ENCODE results near the gene CD180.
A peak's percentile ranks its signal among the peaks of the same experiment; 100 is the strongest.

Gene CD180

DNA sequence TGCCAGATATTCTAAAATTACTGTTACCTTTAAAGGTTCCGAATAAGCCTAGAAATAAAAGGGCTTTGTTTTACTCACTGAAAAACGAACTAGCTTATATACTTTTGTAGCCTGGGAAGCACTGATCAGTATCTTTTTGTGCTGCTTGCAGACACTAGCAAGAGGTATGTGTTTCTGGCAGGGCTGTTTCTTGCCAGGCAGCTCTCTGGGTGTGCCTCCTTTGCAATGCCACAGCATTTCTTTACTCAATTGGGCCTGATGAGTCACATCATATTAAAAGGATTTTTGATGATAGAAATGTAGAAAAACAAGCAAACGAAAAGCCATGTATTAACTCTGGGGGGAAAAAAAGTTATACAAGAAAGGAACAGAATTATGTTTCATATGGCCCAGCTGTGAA, 35.6 kb downstream of the CD180 start:
- no peak for DNase-seq (ENCODE audit: low spot score)

DNA sequence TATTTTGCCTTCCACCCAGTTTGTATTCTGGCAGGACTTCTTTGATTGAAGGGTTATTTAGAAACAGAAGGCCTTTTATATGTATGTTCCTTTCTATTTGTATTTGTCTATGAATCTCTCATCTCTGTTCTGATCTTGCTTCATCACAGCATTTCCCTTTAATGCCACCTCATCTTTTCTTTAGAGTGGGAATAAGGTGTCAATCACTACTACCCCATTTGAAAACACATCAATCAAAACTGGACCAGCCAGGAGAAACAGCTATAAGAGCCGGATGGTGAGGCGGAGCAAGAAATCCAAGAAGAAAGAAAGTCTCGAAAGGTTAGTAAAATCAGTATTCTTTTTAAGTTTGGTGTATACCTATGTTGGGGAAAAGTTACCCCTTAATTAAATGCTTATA, 36.3 kb downstream of the CD180 start:
- DNase-seq (ENCODE audit: low spot score) = no peak

DNA sequence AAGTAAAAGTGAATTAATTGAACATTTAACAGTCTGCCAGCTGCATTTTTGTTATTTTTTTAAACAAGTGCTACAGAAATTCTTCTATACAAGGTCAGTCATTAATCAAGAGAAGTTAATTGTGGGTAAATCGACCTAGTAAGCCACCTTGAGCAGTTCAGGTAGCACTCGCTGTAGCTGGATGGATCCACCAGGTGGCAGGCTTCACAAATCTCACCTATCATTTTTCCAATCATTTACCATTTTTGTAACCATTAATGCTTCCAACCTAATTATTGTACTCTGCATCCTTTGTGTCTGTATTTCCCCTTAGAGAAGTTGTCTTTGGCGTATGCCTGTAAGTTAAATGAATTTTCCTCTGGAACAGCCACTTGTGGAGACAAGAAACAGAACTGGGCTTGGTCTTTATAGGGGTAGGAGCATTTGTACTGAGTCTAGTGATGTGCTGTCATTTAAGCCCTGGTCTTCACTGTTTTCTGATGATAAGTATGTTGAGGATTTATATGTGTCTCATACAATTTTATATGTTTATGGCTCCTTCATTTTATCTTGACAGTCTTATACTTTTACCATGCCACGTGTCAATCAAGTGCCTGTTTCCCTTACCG, 39.5 kb downstream of the CD180 start:
- DNase-seq (ENCODE audit: low spot score) = peak; percentile 31

DNA sequence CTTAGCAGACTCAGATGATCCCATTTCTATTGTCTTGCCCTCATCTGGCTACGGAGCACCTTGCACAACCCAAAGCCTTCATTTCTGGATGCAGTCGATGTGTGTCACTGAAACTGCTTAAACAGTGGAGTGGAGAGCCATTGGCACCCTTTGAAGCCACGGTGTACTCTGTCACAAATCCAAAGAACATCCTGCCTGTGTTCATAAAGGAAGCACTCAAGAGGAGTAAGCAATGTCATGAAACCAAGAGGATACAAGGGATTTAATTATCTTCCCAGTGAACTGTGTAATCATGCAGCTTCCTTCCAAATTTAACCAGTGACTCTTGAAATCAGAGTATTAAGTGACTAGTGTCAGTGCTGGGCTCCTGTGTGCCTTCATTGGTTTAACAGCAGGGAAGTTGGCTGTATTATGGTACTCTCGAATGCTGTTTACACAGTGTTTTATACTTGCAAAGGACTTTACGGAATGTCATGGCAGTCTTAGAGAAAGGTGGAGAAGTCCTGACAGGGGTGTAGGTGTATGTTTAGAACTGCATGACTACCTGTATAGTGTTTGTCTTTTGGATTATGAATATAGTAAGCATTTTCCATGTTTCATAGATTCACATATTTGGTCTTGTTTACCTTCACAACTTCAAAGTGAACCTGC, 41.9 kb downstream of the CD180 start:
- DNase-seq (ENCODE audit: low spot score) = no peak

DNA sequence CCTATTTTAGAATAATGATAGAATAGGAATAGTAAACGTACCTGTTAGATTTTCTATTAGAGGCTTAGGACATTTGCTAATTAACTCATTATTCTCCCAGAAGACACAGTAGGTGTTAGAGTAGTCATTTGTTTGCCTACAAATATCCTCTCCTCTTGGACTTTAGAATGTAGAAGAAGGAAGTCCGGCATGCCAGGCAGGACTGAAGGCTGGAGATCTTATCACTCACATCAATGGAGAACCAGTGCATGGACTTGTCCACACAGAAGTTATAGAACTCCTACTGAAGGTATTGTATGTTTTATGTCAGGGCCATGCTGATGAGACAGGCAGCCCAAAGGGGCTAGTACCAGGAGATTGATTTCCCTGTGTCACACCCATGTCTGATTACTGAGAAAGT, 43.3 kb downstream of the CD180 start:
- DNase-seq (ENCODE audit: low spot score) = no peak

DNA sequence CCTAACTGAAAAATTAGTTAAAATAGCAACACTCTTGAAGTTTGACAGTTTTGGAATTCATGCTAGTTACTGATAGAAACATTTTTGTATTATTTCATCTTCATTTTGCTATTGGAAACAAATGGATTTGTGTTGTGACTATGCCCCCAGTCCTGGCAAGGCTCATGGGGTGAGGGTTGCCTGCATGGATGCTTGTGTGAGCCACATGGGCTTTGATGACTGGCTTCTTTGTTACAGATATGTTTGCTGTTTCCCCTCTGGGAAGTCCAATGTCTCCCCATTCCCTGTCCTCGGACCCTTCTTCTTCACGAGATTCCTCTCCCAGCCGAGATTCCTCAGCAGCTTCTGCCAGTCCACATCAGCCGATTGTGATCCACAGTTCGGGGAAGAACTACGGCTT, 44.2 kb downstream of the CD180 start:
- peak; percentile 32 for DNase-seq (ENCODE audit: low spot score)

DNA sequence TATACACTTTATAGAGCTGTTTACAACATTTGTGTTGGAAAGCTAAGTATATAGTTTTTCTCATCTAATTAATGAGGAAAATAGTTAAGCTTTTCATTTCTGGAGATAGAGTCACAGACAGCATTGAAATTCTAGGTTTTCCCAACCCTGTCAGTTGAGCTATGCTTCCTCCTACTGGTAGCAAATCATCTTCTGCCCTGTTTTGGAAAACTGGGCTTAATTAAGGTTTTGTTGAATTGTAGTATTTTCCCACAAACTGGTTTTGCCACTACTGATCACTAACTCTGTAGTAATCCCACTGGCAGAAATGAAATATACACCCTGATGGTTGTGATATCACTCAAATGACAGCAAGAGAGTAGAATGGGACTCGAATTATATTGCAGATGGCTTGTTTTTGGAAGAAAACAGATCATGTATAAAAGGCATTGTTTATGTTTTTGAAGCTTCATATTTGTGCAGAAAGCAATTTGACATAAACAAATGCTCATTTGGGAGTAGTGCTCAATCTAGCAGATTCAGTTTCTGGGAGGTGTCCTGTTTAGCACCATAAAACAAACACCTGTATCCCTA, 46.6 kb downstream of the CD180 start:
- DNase-seq (ENCODE audit: low spot score) = peak; percentile 66

DNA sequence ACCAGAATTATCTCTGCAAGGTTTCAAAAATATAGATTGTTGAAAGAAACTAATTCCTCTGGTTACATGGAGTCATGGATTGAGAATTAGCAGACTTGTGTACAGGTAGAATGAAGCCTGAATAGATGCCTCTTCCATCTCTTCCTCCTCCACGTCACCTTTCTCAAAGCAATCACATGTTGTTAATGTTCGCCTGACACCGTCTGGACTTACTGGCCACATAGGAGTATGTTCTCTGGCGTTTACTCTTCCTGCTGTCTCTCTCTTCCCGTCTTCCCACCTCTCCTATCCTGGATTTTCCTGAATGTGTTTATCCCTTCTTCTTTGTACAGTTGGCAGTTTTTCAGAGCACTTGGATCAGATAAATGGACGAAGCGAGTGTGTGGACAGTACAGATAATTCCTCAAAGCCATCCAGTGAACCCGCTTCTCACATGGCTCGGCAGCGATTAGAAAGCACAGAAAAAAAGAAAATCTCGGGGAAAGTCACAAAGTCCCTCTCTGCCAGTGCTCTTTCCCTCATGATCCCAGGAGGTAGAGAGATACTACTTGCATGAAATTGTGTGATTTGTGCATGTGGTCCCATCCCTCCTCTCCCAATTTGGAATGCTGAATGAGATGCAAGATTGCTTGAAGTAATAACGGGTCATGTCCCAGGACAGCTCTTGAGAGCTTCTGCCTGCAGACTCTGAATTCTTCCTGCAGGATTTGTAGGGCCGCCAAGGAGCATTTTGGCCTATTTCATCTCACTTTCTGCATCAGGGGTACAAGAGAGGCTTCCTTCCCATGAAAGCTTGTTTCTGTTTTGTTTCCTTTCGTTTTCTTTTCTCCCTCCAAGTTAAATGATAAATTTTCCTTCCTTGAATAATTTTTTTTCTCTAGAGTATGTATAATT, 47.3 kb downstream of the CD180 start:
- no peak for DNase-seq (ENCODE audit: low spot score)

DNA sequence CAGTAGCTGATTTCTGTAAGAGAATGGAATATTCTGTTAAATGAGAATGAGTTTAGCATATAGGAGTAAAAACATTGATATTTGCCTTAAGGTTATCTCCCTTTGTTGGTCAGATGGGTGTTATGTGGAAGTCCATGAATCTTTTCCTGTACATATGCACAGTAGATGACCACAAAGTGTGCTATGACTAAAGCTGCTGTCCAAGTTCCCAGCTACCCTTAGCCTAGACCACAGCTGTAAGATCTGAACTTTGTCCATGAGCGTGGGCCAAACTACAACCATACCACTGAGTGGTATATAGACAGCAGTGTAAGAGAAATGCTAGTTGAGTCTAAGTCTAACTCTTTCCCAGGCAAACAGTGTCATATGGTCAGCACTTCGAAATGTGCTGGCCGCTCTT, 48.8 kb downstream of the CD180 start:
- no peak for DNase-seq (ENCODE audit: low spot score)

DNA sequence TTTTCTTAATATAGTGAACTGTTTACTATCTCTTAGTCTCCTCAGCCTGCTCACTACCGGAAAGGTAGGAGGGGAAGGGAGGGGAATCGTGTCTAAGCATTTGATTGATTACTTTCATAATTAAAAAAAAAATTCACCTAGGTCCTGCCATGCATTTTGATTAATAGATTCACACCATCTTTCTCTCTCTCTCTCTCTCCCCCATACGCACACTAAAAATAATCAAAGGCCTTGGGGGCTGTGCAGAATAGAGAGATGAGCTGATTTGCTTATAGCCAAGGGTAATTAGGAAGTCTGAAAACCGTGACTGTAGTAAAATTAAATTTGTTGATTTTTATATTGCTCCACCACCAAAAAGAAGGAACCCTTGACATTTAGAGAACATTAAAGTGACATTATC, 49.6 kb downstream of the CD180 start:
- no peak for DNase-seq (ENCODE audit: low spot score)

DNA sequence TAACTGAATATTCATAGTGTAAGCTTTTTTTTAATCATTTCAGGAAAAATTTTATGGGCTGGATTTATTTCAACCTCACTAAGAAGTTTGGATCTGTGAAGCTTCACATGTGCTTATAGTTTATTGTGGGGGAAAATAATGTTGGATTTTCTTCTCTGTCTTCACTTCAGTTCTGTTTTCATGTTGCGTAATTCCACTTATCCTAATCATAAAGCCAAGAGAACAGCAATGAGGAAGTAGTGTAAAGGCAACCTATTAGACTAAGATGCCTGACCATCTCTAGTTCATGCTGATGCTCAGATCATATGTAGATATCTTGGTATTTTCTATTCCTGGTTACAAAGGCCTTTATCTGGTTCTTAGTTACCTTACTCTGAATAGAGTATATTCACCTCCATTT, 50.0 kb downstream of the CD180 start:
- no peak for DNase-seq (ENCODE audit: low spot score)

DNA sequence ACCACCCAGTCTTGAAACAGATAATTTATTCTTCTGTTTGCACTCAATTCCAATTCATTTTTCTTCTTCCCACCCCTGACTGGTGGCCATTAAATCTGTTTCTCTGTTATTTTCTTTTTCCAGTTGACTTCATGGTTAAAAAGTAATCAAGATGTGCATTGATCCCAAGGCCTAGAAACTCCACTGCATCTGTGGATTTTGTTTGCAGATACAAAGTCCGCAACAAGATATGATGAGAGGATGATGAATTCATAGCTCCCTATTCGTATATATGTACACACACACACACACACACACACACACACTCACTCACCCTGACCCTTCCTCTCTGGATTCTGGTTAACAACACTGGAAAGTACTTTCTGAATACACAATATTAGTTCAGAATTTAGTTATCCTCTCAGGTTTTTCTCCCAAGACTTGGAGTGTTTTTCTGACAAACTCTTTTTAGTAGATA, 52.4 kb downstream of the CD180 start:
- DNase-seq (ENCODE audit: low spot score) = no peak

DNA sequence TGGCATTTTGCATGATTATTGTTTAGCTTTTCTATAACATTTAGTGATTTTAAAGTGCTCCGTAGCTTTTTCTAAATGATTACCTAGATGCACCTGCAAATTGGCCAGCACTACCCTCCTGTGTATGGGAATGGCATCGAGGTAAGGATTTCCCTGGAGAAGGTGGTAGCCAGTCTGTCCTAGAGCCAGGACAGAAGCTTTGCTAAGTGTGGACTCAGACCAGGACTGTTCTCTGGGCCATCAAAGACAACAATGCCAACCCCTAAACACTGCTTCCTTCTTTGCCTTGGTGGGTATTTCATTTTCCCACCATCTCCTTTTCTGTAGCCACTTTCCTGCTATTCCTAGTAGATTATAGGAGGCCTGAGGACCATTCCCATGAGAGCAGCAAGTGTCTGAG, 53.0 kb downstream of the CD180 start:
- no peak for DNase-seq (ENCODE audit: low spot score)

DNA sequence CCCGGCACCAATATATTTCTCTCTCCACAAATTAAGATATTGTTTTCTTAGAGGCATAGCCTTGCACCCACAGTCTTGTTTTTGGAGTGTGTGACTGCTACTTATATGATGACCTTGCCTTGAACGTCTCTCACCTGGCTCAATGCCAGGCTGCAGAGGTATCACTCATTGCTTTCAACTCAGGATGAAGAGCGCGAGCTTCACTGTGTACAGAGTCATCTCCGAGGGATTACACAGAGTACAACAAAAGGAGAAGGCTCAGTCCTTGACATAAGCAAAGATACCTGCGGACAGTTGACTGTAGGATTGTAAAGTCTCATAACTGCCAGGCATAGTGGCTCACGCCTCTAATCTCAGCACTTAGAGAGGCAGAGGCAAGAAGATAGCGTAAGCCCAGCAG, 53.8 kb downstream of the CD180 start:
- DNase-seq (ENCODE audit: low spot score) = no peak

DNA sequence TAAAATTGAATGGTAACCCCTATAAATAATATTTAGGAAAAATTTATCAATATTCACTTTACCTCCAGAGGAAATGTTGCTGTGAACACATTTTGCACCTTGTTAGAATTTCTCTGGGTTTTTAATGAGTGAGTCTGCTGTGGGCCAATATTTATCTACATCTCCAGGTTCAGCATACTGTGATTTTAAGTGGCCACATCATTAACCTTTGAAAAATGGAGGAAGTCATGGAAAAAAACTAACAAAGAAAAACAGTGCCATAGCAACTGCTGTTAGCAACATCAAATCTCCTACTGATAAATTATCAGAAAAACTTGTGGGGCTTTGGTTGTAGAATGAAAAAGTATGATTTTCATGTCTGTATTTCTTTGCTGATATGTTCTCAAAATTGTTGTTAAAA, 55.0 kb downstream of the CD180 start:
- no peak for DNase-seq (ENCODE audit: low spot score)

DNA sequence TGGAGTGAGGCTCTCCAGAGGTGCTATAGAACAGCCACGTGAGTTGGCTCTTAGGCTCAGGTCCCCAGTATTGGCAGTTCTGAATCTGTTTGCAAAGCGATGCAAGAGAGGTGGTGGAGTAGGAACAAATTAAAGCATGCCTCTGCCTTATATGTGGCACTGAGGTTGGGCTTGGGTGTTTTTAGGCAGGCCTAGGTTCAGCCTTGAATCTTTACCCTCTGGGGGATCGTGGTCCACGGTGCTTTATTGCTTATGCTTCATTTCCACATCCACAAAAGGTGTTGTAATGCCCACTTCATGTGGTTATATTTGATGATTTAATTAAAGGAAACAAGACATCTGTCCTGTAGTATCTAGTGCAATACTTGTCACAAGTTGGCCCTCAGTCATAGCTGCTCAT, 56.2 kb downstream of the CD180 start:
- no peak for DNase-seq (ENCODE audit: low spot score)

DNA sequence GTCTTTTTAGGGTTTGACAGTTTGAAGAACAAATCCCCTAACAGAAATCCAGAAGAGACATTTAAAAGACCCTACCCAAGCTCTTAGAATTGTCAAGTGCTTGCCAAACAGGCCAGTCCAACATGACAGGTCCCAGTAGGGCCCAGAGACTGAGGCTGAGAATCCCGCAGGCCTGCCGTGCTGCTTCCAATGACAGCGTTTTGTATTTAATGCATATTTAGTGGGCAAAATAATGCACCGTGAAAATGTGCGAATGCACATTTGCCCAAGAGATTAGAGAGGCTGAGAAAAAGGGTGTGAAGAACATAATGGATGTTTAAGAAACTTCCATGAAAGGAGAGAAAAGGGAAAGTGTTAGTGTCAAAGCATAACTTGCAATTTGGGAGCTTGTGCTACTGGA, 57.6 kb downstream of the CD180 start:
- no peak for DNase-seq (ENCODE audit: low spot score)

DNA sequence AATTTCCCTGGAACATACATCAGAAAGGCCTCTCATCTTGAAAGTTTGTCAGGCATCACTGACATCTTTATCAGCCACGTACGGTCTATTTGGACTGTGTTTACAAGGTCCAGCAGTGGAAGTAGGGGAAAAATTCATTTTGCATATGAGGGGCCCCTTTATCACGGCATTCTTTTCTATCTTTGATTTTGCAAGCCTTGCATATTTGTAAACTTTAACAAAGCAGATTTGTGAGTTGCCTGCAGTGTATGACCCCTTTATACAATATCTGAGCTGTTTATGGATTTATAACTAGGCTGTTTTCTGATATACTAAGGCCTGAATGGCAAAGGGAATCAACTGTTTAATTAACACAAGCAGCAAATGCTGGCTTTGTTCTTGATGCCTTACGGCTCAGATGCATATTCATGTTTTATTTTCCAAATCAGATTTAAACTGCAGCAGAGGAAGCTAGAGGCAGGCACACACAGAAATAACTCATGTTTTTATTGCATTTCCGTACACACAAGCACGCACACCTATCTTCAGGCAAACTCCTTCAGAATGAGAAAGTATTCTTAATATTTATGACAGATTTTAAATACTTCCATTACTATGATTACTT, 61.1 kb downstream of the CD180 start:
- DNase-seq (ENCODE audit: low spot score) = no peak

DNA sequence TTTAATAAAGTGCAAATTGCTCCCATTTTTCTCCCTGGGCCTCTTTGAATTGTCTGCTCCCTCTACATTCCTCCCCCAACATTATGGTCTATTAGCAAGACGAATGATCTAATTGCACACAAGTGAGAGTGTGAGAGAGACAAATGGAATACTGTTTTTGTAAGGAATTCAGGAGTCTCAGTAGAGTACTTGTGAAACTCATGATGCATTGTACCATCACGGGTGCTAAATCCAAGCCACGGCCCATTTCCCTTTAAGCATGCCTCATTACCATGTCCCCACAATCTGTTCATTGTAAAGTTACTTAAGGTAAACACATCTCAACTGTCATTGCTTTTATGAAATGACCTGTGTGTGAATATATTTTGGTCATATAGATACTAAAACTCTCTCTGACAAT, 62.8 kb downstream of the CD180 start:
- no peak for DNase-seq (ENCODE audit: low spot score)

DNA sequence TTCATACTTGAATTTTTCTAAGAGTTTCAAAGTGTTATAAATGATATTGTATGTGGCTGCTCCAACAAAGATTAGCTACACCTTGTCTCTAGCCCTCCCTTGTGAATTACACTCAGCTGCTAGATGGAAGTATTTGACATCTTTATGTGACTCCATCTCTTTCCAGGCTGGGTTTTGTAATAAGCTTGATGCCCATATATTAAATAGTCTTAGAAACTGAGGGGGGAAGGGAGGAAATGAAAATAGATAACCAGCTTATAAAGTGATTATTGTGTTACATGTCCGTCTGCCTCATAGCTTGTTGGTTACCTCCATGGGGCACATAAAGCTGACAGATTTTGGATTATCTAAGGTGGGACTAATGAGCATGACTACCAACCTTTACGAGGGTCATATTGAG, 63.4 kb downstream of the CD180 start:
- DNase-seq (ENCODE audit: low spot score) = no peak

DNA sequence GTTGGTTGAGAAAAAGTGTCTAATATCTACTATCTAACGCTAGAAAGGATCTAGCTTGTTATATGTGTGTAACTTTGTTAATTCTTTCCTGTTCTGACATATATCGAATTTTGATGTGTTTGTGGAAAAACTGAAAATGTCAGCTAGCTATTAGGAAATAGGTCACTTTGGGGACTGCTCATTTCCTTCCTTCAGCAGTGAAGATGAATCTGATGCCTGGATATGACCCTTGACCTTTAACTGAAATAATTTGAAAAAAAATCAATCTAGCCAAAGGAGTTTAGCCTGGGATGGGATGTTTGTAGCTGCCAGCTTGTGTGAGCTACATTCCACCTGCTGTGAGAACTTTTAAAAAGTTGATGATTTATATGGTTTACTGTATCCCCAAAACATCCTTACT, 66.8 kb downstream of the CD180 start:
- DNase-seq (ENCODE audit: low spot score) = no peak
